GM18867 (cell line): Measurements from ENCODE around the gene CSNK1G1.

Experiments used
- ATAC-seq: cut with Tn5 transposase; IDR thresholded peaks from one replicate; pipeline ENCODE4 v1.9.1; 2021; ENCODE audit warnings: mild to moderate bottlenecking, moderate library complexity; ENCODE audit not compliant: unreplicated experiment

Gene CSNK1G1

GRCh38 chr15:64156652-64157331, 199.2 kb downstream of the CSNK1G1 start:
- no peak for ATAC-seq

GRCh38 chr15:64155802-64156651, 199.9 kb downstream of the CSNK1G1 start:
- no peak for ATAC-seq

- ATAC-seq, result peak; percentile 58
Measured at GRCh38 chr15:64153480-64154367, 202.2 kb downstream of the CSNK1G1 start.

- ATAC-seq, result peak; percentile 16
Measured at GRCh38 chr15:64152507-64153387, 203.2 kb downstream of the CSNK1G1 start.

GRCh38 chr15:64151727-64152506, 204.1 kb downstream of the CSNK1G1 start, which contains the start of gene SNX22:
TSS of gene SNX22 (plus strand) at chr15:64151731. CDS start at chr15:64151776, 45 bp downstream.
- ATAC-seq, result peak; percentile 12

- ATAC-seq, result no peak
Measured at GRCh38 chr15:64149893-64150578, 205.9 kb downstream of the CSNK1G1 start.

GRCh38 chr15:64149424-64149823, 206.5 kb downstream of the CSNK1G1 start:
- no peak for ATAC-seq

GRCh38 chr15:64148581-64148980, 207.4 kb downstream of the CSNK1G1 start:
- no peak for ATAC-seq

- no peak for ATAC-seq
Measured at GRCh38 chr15:64148168-64148567, 207.8 kb downstream of the CSNK1G1 start.

- no peak for ATAC-seq
Measured at GRCh38 chr15:64146885-64147681, 208.9 kb downstream of the CSNK1G1 start.

GRCh38 chr15:64146520-64146884, 209.5 kb downstream of the CSNK1G1 start:
- no peak for ATAC-seq

- ATAC-seq, result no peak
Measured at GRCh38 chr15:64146041-64146440, 209.9 kb downstream of the CSNK1G1 start.

- peak; percentile 55 for ATAC-seq
Measured at GRCh38 chr15:64144565-64145281, 211.2 kb downstream of the CSNK1G1 start.

GRCh38 chr15:64144192-64144564, 211.8 kb downstream of the CSNK1G1 start:
- ATAC-seq, result no peak

- no peak for ATAC-seq
Measured at GRCh38 chr15:64143276-64143675, 212.7 kb downstream of the CSNK1G1 start.

GRCh38 chr15:64141798-64142512, 214.0 kb downstream of the CSNK1G1 start:
- ATAC-seq, result no peak
